GM13976 (cell line): ENCODE results near the gene BUD23.

Experiments
- DNase-seq: peaks from one replicate; pipeline ENCODE4 v3.0.0; 2012; ENCODE audit warnings: low spot score
- in situ Hi-C: fragments of 300-500 bp; cut with MboI; formaldehyde crosslinking; loops from one replicate; pipeline ENCODE4 v1.12.0; 2022; ENCODE audit warnings: low sequenced_read_pairs, mixed read lengths, inconsistent platforms; ENCODE audit not compliant: unreplicated experiment
- TF ChIP-seq, protein P1 (sequence below): IDR thresholded peaks from 2 replicates; pipeline ENCODE4 v1.5.1; 2012; ENCODE audit warnings: borderline replicate concordance, mild to moderate bottlenecking; ENCODE audit not compliant: insufficient read depth; ENCODE audit errors: extremely low read depth, missing control alignments, control extremely low read depth

The BUD23 gene

DNA sequence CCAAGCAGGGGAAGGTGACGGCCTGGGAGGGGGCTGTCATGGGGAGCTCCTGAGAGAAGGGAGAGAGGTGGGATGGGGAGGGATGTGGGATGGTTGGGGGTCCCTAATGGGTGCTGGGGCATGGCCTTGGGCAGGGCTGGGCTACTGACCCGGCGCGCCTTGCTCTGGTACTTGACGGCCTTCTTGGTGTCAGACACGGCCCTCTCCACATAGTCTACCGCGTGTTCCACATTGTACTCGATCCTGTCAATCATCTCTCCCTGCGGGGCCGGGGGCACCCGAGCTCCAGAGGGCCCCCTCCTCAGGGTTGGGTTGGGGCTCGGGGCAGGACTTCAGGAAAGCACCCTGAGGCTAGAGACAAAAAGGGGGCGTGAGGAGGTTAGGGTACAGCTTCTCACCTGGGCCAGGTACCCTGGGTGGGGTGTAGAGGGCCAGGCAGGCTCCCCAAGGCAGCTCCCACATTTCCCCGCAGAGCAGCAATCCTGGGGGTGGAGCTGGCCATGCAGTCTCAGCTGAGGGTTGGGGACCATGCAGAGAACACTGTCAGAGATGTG is 17.3 kb downstream of the BUD23 start:
- DNase-seq, result no peak
- TF ChIP-seq, protein P1, sequence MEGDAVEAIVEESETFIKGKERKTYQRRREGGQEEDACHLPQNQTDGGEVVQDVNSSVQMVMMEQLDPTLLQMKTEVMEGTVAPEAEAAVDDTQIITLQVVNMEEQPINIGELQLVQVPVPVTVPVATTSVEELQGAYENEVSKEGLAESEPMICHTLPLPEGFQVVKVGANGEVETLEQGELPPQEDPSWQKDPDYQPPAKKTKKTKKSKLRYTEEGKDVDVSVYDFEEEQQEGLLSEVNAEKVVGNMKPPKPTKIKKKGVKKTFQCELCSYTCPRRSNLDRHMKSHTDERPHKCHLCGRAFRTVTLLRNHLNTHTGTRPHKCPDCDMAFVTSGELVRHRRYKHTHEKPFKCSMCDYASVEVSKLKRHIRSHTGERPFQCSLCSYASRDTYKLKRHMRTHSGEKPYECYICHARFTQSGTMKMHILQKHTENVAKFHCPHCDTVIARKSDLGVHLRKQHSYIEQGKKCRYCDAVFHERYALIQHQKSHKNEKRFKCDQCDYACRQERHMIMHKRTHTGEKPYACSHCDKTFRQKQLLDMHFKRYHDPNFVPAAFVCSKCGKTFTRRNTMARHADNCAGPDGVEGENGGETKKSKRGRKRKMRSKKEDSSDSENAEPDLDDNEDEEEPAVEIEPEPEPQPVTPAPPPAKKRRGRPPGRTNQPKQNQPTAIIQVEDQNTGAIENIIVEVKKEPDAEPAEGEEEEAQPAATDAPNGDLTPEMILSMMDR, result no peak
- in situ Hi-C loops, result no loop called here

DNA sequence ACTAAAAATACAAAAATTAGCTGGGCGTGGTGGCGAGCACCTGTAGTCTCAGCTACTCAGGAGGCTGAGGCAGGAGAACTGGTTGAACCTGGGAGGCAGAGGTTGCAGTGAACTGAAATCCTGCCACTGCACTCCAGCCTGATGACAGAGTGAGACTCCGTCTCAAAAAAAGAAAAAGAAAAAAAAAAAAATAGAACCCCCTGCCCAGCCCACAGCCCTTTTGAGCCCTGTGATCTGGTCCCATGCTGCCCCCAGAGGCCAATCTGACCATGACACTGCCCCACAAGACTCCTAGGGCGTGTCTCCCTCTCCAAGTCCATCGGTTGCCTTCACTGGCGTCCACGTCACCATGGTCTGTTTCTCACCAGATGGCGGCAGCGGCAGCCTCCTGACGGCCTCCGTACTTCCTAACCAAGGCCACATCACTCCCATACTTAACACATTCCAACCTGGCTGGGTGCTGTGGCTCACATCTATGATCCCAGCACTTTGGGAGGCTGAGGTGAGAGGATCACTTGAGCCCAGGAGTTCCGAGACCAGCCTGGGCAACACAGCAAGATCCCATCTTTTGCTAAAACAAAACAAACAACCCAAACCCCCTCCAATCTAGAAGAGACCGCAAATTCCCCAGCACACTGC is 18.1 kb downstream of the BUD23 start:
- in situ Hi-C loops, result no loop called here
- peak; percentile 71 for DNase-seq

DNA sequence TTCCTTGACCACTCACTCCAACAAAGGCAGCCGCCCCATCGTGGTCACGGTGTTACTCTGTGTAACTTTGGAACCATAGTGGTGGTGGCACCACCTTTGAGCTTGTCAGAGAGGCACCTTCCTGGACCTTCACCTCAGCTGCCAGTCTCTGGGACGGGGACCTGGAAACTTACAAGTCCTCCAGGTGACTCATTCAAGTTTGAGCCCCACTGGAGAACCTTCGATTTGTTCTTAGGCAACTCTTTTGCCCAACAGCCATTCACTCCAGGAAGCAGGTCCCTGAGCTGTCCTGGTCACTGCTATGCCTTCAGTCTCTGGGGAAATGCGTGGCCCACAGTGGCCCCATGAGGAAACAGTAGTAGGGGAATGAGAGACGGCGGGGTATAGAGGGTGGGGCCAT is 18.8 kb downstream of the BUD23 start:
- DNase-seq, result no peak
- TF ChIP-seq, protein P1, result no peak
- in situ Hi-C loops, result no loop called here

More for the DNA sequence above, 18.1 kb downstream of the BUD23 start:
- TF ChIP-seq, protein P1, result no peak

DNA sequence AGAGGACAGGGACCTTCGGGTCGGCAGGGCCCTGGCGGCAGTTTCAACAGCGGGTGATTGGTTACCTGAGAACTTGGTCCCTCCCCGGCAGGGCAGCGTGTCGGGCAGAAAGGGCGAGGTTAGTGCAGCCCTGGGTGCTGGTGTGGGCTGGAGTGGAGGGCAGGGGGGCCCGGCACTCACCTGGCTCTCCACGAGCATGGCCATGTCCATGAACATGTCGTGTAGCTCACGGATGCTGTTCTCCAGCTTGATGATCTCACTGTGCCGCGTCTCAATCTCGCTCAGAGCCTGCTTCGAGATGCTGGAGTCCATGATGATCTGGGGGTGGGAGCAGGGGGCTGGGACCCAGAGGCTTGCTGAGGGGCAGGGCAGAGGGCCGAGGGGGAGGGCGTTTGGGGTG is 19.3 kb downstream of the BUD23 start:
- in situ Hi-C loops, result no loop called here
- no peak for DNase-seq
- TF ChIP-seq, protein P1, result no peak

DNA sequence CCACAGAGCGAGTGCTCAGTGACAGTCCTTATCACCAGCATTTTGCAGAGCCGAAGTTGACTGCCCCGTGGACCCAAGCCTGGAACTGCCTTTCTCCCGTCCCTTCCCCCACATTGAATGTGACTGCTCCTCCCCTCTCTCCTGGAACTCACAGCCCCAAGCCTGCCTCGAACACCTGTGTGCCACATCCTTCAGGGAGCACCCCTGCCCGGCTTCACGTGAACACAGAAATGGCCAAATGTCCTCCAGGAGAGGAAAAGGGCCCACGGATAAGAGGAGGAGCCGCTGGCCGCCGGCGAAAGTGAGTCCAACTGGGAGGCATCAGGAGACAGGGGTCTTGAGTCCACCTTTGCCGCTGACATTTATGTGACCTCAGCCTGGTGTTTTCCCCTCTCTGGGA is 19.8 kb downstream of the BUD23 start:
- in situ Hi-C loops, result no loop called here
- no peak for DNase-seq
- TF ChIP-seq, protein P1, result no peak

DNA sequence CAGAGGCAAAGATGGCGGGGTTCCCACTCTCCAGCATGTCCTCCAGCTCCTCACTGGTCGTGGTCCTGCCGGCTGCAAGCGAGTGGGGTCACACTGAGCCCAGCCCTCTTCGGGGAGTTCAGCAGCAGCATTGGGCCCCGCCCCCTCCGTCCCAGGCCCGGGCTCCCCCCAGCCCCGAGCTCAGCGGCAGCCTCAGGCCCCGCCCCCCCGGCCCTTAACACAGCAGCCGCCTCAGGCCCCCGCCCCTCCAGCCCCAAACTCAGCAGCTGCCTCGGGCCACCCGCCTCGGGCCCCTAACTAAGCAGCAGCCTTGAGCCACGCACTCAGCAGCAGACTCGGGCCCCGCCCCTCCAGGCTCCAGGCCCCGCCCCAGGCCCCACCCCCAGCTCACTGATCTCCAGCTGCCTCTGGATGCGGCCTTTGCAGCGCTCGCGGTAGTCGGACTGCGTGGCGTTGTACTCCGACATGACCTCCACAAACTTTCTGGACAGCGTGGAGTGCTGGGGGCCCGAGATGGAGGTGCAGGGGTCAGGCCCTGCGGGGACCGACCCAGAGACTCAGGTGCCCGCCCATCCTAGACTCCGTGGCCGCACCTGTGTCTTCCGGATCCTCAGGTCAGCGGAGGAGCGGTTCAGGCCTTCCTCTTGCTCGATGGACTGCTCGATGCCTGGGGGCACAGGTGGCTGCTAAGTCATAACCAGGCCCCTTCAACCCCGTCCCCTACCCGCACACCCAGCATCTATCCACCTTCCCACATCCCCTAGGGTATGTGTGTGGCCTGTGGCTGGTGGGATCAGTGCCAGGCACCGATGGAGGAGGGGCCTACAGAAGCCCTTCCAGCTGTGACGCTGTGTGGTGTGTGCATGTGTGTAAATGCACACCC is 20.6 kb downstream of the BUD23 start:
- in situ Hi-C loops, result no loop called here
- DNase-seq, result peak; percentile 80
- TF ChIP-seq, protein P1, result no peak
